GM12875 (cell line): ENCODE results near the gene EDNRB.

ENCODE experiments used
- H3K4me3 ChIP-seq: one replicate; pipeline ENCODE4 v1.5.1; 2011; ENCODE audit warnings: low read depth, low read length, control low read depth
- CTCF ChIP-seq: IDR thresholded peaks from 2 replicates; pipeline ENCODE4 v1.5.1; 2011; ENCODE audit warnings: low read depth, mild to moderate bottlenecking, control low read depth, inconsistent platforms, low read length, moderate library complexity, borderline replicate concordance; ENCODE audit not compliant: insufficient read depth

Gene EDNRB

GRCh38 chr13:77891041-77891440, 27.6 kb downstream of the EDNRB start:
- no peak for TF ChIP-seq CTCF
- no peak overlapping the region for H3K4me3 ChIP-seq

GRCh38 chr13:77883328-77883727, 35.3 kb downstream of the EDNRB start:
- no peak for TF ChIP-seq CTCF
- H3K4me3 ChIP-seq, result no peak overlapping the region

- TF ChIP-seq CTCF, result no peak
- H3K4me3 ChIP-seq, result no peak overlapping the region
Measured at GRCh38 chr13:77878190-77878589, 40.4 kb downstream of the EDNRB start.

- no peak overlapping the region for H3K4me3 ChIP-seq
Measured at GRCh38 chr13:77876176-77876575, 42.5 kb downstream of the EDNRB start.

GRCh38 chr13:77874406-77874805, 44.2 kb downstream of the EDNRB start:
- H3K4me3 ChIP-seq, result no peak overlapping the region
- TF ChIP-seq CTCF, result no peak

More at GRCh38 chr13:77876176-77876575, 42.5 kb downstream of the EDNRB start:
- no peak for TF ChIP-seq CTCF

- H3K4me3 ChIP-seq, result no peak overlapping the region
Measured at GRCh38 chr13:77872995-77873394, 45.6 kb downstream of the EDNRB start.

GRCh38 chr13:77871596-77871995, 47.0 kb downstream of the EDNRB start:
- H3K4me3 ChIP-seq, result no peak overlapping the region
- no peak for TF ChIP-seq CTCF

More at GRCh38 chr13:77872995-77873394, 45.6 kb downstream of the EDNRB start:
- TF ChIP-seq CTCF, result no peak
